Vagina (tissue), 2 donors: ENCODE measurements around the gene NUP98. TPM values are rescaled to one million over a fixed set of nuclear protein-coding genes. Genes with fewer than 3 reads are reported as not detected.

Experiments
- DNase-seq, 2 donors: peaks; one replicate each; pipeline ENCODE4 v3.0.0-alpha.2; 2017; ENCODE audit errors: extremely low spot score in 2 of 2
- H3K27ac ChIP-seq: fragments of 200-600 bp; sonication (generic); one replicate; pipeline ENCODE4 v1.5.1; 2019
- H3K27me3 ChIP-seq: fragments of 200-600 bp; sonication (generic); one replicate; pipeline ENCODE4 v1.5.1; 2019
- H3K36me3 ChIP-seq, 2 donors: fragments of 200-600 bp; sonication (generic); one replicate each; pipeline ENCODE4 v1.5.1; 2017 to 2019
- H3K4me1 ChIP-seq: fragments of 200-600 bp; sonication (generic); one replicate; pipeline ENCODE4 v1.5.1; 2019
- H3K4me3 ChIP-seq, 2 donors: fragments of 200-600 bp; sonication (generic); 1 replicate in 1 of 2; 2 replicates in 1 of 2; pipeline ENCODE4 v1.5.1; 2016 to 2019
- H3K9me3 ChIP-seq: fragments of 200-600 bp; sonication (generic); one replicate; pipeline ENCODE4 v1.5.1; 2019
- POLR2A ChIP-seq, 2 donors: fragments of 450-650 bp; IDR thresholded peaks; one replicate each; pipeline ENCODE4 v1.6.1; 2017; ENCODE audit warnings: antibody characterized with exemption in 2 of 2, mild to moderate bottlenecking in 2 of 2, moderate library complexity in 2 of 2
- POLR2AphosphoS5 ChIP-seq, 2 donors: sonication (generic); formaldehyde crosslinking; IDR thresholded peaks; one replicate each; pipeline ENCODE4 v1.9.0; 2017; ENCODE audit warnings: antibody characterized with exemption in 2 of 2, mild to moderate bottlenecking in 2 of 2, low read depth in 1 of 2; ENCODE audit not compliant: insufficient read depth in 1 of 2
- intact Hi-C: fragments of 100-400 bp; cut with DNase I; formaldehyde crosslinking; loops from one replicate; pipeline ENCODE4 v1.15.1; 2023
- total RNA-seq: library from RNA; depleted of rRNA; stranded (reverse); fragments of >200 nt; gene quantifications from one replicate; pipeline ENCODE4 v1.2.3, GENCODE V29; 2016
- TF ChIP-seq, protein P1 (sequence below), 3 experiments: fragments of 450-650 bp in 2 of 3; fragments of 200-600 bp in 1 of 3; sonication (generic) in 1 of 3; IDR thresholded peaks; one replicate each; pipeline ENCODE4 v1.5.1; 2017 to 2019; ENCODE audit warnings: antibody characterized with exemption in 3 of 3, mild to moderate bottlenecking in 2 of 3, moderate library complexity in 2 of 3

Gene NUP98
- total RNA-seq, 1 donor from 2014 or later: 110 TPM

DNA sequence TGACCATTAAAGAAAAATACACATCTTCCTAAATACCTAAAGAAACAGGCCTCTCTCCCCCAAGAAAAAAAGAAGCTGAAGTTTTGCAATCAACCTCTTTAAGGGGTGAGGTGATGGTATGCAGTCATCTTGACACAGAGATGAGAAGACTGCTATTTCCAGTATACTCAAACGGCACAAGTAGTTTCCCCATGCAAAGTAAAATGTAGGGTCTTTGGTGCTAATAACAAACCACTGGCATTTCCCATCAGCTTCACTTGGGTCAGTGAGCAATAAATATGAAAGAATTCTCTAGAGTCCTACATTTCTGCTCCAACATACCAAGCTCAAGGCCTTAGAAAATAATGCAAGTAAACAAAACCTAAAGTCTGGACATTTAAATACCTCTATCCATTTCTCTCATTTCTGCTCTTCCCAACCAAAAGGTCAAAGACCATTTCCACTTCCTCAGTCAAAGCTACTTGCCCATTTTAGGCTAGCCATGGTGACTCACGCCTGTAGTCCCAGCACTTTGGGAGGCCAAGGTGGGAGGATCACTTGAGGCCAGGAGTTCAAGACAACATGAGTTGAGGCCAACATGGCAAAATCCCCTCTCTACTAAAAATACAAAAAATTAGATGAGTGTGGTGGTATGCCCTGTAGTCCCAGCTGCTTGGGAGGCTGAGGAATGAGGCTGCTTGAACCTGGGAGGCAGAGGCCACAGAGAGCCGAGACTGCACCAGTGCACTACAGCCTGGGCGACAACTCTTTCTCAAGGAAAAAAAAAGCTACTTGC lies 86.7 kb downstream of the NUP98 start:
- no peak overlapping the region for H3K4me3 ChIP-seq
- H3K4me1 ChIP-seq: peaks cover 11% of the 10 kb centered on the region
- no peak for DNase-seq
- H3K9me3 ChIP-seq: no peaks in the 10 kb centered on the region
- H3K27ac ChIP-seq: no peak overlapping the region
- intact Hi-C loops: no loop called here
- TF ChIP-seq POLR2AphosphoS5 (IDR thresholded peaks at IDR 0.05; ENCODE audit: insufficient read depth in 1 of 2, low read depth in 1 of 2) (no peak), POLR2A (IDR thresholded peaks at IDR 0.05) (no peak)
- TF ChIP-seq, protein P1, sequence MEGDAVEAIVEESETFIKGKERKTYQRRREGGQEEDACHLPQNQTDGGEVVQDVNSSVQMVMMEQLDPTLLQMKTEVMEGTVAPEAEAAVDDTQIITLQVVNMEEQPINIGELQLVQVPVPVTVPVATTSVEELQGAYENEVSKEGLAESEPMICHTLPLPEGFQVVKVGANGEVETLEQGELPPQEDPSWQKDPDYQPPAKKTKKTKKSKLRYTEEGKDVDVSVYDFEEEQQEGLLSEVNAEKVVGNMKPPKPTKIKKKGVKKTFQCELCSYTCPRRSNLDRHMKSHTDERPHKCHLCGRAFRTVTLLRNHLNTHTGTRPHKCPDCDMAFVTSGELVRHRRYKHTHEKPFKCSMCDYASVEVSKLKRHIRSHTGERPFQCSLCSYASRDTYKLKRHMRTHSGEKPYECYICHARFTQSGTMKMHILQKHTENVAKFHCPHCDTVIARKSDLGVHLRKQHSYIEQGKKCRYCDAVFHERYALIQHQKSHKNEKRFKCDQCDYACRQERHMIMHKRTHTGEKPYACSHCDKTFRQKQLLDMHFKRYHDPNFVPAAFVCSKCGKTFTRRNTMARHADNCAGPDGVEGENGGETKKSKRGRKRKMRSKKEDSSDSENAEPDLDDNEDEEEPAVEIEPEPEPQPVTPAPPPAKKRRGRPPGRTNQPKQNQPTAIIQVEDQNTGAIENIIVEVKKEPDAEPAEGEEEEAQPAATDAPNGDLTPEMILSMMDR (IDR thresholded peaks at IDR 0.05): no peak
- no peaks in the 10 kb centered on the region for H3K27me3 ChIP-seq
- H3K36me3 ChIP-seq: peaks cover 0 to 36% of the 10 kb centered on the region in 2 donors

GRCh38 chr11:3709977-3710376 lies 87.4 kb downstream of the NUP98 start:
- no peak overlapping the region for H3K4me3 ChIP-seq
- H3K27me3 ChIP-seq: no peaks in the 10 kb centered on the region
- peaks cover 0 to 36% of the 10 kb centered on the region in 2 donors for H3K36me3 ChIP-seq
- TF ChIP-seq POLR2A (IDR thresholded peaks at IDR 0.05) (no peak), POLR2AphosphoS5 (IDR thresholded peaks at IDR 0.05; ENCODE audit: insufficient read depth in 1 of 2, low read depth in 1 of 2) (no peak)
- TF ChIP-seq, protein P1 (IDR thresholded peaks at IDR 0.05): no peak
- intact Hi-C loops: no loop called here
- DNase-seq: no peak
- H3K4me1 ChIP-seq: peaks cover 11% of the 10 kb centered on the region
- H3K9me3 ChIP-seq: no peaks in the 10 kb centered on the region
- no peak overlapping the region for H3K27ac ChIP-seq

- intact Hi-C loops: no loop called here
- no peak for DNase-seq
- TF ChIP-seq POLR2AphosphoS5 (IDR thresholded peaks at IDR 0.05; ENCODE audit: insufficient read depth in 1 of 2, low read depth in 1 of 2) (no peak), POLR2A (IDR thresholded peaks at IDR 0.05) (no peak)
- TF ChIP-seq, protein P1 (IDR thresholded peaks at IDR 0.05): no peak
These were observed 90.2 kb downstream of the NUP98 start for GRCh38 chr11:3707176-3707575.

GRCh38 chr11:3703383-3703782 lies 94.0 kb downstream of the NUP98 start:
- no peak for TF ChIP-seq POLR2AphosphoS5 (IDR thresholded peaks at IDR 0.05; ENCODE audit: insufficient read depth in 1 of 2, low read depth in 1 of 2)
- TF ChIP-seq POLR2A (IDR thresholded peaks at IDR 0.05): no peak
- TF ChIP-seq, protein P1 (IDR thresholded peaks at IDR 0.05): no peak
- H3K4me1 ChIP-seq: no peaks in the 10 kb centered on the region
- no peaks in the 10 kb centered on the region for H3K27me3 ChIP-seq
- no peak overlapping the region for H3K27ac ChIP-seq
- H3K36me3 ChIP-seq: peaks cover 6 to 67% of the 10 kb centered on the region in 2 donors
- no peaks in the 10 kb centered on the region for H3K9me3 ChIP-seq
- intact Hi-C loops: no loop called here
- DNase-seq: no peak
- H3K4me3 ChIP-seq: no peak overlapping the region

More at GRCh38 chr11:3707176-3707575, 90.2 kb downstream of the NUP98 start:
- H3K27ac ChIP-seq: no peak overlapping the region
- no peak overlapping the region for H3K4me3 ChIP-seq
- H3K27me3 ChIP-seq: no peaks in the 10 kb centered on the region
- peaks cover 11% of the 10 kb centered on the region for H3K4me1 ChIP-seq
- no peaks in the 10 kb centered on the region for H3K9me3 ChIP-seq
- H3K36me3 ChIP-seq: peaks cover 6 to 46% of the 10 kb centered on the region in 2 donors

GRCh38 chr11:3700910-3701309 lies 96.4 kb downstream of the NUP98 start:
- intact Hi-C loops: no loop called here
- TF ChIP-seq POLR2A (IDR thresholded peaks at IDR 0.05) (no peak), POLR2AphosphoS5 (IDR thresholded peaks at IDR 0.05; ENCODE audit: insufficient read depth in 1 of 2, low read depth in 1 of 2) (no peak)
- TF ChIP-seq, protein P1 (IDR thresholded peaks at IDR 0.05): no peak
- no peak overlapping the region for H3K27ac ChIP-seq
- no peaks in the 10 kb centered on the region for H3K27me3 ChIP-seq
- no peaks in the 10 kb centered on the region for H3K9me3 ChIP-seq
- no peak overlapping the region for H3K4me3 ChIP-seq
- no peak for DNase-seq
- H3K4me1 ChIP-seq: no peaks in the 10 kb centered on the region
- H3K36me3 ChIP-seq: peaks cover 6 to 82% of the 10 kb centered on the region in 2 donors
